Loucy (cell line): Measurements from ENCODE around the gene PGBD5.

Experiments used
- EZH2phosphoT487 ChIP-seq: fragments of 200-600 bp; IDR thresholded peaks from 2 replicates; pipeline ENCODE4 v1.6.1; 2018; ENCODE audit warnings: antibody characterized with exemption, mild to moderate bottlenecking, moderate library complexity, borderline replicate concordance
- TF ChIP-seq, protein P1 (sequence below): fragments of 200-600 bp; sonication (generic); conservative IDR thresholded peaks from 2 replicates; pipeline ENCODE4 v1.5.1; 2014; ENCODE audit warnings: mild to moderate bottlenecking, antibody characterized with exemption, low read length

DNA sequence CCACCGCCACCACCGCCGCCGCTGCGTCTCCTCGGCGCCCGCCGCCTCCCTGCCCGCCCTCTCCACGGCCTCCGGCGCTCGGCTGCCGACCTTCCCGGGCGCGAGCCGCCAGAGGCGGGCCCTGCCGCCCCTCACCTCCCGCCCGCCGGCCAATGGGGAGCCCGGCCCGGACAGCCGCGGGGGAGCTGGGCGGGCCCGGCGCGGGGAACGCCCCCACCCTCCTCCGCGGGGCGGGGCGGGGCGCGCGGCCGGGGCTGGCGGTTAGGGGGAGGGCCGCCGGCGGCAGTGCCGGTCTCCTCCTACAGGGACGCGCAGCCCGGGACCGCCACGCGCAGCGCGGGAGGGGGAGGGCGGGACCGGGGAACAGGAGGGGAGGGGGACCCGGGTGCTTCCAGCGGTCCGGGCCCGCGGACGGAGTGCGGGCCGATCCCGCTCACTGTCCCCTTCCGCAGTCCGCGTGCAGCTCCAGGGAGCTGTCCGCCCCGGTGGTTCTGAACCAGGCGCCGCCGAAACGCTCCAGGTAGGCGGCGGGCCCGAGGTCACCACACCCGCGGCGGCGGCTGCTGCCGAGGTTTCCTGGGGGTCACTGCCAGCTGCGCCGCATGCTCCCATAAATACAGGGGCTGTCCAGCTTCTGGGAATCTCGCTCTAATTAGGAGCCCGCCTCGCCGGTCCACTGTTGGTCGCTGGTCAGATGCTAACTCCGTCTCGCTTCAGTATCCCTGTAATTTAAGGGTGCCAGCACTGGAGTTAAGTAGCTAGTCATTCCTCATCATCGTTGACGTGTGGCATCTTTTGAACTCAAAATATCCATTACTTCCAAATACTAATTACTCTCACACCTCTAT, at the start of gene PGBD5:
- TF ChIP-seq, protein P1, sequence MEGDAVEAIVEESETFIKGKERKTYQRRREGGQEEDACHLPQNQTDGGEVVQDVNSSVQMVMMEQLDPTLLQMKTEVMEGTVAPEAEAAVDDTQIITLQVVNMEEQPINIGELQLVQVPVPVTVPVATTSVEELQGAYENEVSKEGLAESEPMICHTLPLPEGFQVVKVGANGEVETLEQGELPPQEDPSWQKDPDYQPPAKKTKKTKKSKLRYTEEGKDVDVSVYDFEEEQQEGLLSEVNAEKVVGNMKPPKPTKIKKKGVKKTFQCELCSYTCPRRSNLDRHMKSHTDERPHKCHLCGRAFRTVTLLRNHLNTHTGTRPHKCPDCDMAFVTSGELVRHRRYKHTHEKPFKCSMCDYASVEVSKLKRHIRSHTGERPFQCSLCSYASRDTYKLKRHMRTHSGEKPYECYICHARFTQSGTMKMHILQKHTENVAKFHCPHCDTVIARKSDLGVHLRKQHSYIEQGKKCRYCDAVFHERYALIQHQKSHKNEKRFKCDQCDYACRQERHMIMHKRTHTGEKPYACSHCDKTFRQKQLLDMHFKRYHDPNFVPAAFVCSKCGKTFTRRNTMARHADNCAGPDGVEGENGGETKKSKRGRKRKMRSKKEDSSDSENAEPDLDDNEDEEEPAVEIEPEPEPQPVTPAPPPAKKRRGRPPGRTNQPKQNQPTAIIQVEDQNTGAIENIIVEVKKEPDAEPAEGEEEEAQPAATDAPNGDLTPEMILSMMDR: no peak
- TF ChIP-seq EZH2phosphoT487: no peak
